Amniotic epithelial cell (primary cell): ENCODE measurements around the gene ETV3.
"Not testable (repeated sequence)": the region's sequence is repeated elsewhere in the genome, so short reads cannot be mapped to it uniquely, and the experiment has no call there.

Source experiments
- DNase-seq: peaks from one replicate; pipeline ENCODE4 v3.0.0-alpha.2; 2010; ENCODE audit warnings: low read depth

The ETV3 gene

DNA sequence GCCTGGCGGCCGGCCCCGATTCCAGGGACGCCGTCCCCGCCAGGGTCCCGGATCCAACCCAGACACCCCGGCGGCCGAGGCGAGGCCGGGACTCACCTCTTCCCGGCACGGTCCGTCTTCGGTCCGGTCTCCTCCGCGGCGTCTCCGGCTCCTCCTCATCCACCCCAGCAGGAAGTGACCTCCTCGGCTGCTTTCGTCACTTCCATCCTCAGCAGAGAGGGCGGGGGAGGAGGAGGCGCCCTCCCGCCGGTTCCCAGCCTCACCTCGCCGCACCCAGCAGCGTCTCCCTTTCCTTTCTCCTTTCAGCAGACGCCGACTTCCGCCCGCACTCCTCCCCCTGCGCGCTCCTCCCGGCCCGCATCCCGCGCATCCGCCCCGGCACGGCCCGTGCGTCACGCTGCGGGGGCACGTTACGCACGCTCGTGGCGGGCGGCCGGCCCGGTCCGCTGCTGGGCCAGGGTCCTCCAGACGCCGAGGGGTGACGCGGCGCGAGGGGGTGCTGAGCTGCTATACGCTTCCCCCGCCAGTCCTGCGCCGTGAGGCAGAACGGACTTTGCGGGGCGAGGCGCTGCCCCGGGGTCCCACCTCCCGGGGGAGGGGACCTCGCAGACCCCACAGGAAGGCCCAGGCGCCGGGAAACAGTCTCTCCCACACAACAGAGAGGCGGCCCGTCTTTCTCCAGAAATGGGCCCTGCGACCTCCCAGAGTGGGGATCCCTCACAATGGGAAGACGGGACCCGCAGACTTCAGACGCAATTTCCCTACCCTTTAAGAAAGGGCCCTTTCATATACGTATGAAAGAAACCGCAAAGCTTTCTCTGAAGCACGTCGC is at the start of gene ETV3:
ETV3 (minus strand) TSS at position 176 of the 832 bp plus-strand sequence. CDS start 2,043 bp downstream, outside the sequence.
- DNase-seq: peak; percentile 93

DNA sequence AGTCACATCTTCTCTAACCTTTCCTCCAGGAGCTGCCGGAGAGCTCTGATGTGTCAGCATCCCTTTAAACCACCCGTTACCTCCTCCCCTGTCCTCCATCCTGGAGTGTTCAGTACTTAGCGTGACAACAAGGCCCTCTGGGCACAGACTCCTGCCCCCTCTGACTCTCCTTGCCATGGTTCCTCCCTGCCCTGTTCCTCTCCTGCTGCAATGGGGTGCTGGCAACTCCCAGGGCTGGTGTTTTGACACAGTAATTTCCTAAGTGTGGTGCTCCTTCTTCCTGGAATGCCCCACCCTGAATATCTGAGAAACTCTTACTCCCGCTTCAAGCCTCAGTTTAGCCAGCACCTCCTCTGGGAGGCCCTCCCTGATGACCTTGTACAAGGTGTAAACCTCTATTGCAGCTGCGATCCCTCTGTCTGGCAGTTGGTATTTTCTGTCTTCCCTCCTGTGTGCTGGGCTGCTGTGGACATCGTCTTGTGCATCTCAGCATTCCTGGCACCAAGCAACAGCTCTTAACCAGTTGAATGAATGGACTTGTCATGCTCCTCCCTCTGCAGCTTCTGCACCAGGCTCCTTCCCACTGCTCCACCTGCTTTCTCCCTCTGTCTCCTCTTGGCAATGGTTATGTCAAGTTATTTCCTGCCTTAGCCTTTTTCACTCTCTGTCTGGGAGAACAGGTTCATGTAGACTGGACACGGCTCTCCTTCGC is 48.2 kb upstream of the ETV3 start:
- DNase-seq: no peak

DNA sequence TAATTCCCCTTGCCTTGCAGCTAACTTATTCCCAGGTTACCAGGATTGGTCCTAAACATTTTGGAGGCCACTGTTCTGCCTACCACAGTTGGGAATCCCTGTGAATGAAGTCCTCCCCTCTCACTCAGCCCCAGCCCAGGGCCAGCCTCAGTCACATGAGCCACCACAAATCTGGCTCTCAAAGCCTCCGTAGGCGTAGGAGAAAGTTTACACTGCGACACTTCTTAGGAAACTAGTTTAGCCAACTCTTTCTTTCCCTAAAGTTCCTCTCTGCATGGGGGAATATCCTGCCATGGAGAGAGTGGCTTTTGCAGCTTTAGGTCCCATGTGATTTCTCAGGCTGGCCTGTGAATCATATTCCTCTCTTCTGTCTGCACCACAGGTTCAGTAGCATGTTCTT is 45.7 kb upstream of the ETV3 start:
- DNase-seq: no peak

DNA sequence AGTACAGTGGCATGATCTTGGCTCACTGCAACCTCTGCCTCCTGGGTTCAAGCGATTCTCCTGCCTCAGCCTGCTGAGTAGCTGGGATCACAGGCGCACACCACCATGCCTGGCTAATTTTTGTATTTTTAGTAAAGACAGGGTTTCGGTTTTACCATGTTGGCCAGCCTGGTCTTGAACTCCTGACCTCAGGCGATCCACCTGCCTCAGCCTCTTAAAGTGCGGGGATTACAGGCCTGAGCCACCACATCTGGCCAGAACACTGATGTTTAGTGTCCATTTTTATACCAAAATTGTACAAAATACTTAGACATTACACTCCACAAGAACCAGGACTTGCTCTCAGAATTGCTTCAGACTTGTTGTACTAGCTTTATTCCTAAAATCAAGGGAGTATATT is 44.2 kb upstream of the ETV3 start:
- not testable (repeated sequence) for DNase-seq

DNA sequence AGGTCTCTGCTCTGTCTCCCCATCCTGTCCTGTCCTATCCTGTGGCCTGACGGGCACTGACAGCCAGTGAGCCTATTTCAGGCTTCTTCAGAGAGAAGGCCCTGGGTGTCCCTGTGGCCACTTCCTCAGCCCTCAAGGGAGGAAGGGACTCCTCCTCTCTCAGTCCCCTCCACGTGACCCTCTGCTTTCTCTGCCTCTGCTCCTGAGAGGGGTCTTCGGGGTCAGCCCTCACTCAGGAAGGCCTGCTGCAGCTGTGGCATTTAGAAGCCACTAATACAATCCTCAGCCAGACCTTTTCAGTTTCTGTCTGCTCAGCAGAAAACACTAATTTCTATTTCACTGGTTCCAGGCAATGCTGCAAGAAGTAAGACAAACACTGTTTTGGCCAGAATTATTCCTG is 43.6 kb upstream of the ETV3 start:
- DNase-seq: no peak

DNA sequence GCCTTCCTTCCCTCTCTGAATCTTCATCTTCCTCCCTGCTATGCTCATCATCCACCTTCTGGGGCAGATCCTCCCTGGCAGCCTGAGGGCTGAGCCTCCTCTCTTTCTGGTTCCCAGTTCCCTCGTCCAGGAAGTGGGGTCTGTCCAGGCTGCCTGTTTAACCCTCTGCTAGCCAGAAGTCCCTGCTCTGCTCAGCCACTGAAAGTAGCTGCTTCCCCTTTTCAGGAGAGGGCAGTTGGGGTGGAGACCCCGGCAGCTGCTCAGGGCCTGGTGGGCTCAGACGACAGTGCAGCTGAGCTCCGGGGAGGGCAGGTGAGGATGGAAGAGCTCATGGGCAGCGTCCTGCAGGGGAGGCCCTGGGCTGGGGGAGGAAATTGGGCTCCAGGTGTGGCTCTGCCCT is 43.1 kb upstream of the ETV3 start:
- DNase-seq: no peak

DNA sequence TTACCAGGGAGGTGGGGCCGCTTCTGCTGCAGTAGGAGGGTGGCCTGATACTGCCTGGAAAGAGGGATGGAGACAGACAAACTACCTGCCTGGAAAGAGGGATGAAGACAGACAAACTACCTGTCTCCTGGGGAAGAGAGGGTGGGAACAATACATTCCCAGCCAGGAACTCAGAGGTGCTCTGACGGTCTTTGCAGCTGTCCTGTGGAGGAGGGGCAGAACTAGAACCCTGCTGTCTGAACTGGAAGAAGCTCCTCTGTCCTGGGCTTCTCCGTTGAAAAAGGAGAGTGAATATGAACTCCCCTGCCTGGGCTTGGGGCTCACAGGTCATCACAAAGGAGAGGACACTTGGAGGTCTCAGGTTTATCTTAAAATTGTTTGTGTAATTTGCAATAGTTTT is 40.3 kb upstream of the ETV3 start:
- DNase-seq: no peak

DNA sequence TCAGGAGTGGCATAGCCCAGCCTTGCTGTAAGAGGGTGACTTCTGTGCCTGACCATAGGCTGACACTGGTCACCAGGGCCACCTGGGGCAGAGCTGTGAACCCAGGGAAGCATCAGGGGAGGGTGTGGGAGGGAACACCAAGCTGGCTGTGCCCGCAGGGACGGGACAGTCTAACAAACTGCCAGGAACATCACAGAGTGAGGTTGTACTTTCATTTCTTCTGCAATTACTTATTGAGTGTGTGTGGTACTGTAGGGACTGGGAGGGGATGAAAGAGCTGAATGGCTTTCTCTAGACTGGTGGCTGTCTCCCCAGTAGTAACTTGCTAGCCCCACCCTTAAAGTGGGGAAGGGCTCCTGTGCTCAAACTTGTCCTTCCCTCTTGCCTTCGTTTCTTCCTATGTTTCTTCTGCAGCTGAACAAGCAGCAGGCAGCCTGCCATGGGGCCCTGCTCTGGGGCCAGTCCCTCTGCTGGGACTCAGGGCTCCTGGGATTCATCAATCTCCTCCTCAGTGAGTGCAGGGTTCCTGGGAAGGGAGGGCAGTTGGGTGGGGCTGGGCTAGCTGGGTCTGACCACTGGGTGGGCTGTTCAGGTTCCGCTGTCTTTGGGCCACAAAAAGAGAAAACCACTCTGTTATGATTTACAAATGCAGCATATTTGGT is 39.7 kb upstream of the ETV3 start:
- no peak for DNase-seq

DNA sequence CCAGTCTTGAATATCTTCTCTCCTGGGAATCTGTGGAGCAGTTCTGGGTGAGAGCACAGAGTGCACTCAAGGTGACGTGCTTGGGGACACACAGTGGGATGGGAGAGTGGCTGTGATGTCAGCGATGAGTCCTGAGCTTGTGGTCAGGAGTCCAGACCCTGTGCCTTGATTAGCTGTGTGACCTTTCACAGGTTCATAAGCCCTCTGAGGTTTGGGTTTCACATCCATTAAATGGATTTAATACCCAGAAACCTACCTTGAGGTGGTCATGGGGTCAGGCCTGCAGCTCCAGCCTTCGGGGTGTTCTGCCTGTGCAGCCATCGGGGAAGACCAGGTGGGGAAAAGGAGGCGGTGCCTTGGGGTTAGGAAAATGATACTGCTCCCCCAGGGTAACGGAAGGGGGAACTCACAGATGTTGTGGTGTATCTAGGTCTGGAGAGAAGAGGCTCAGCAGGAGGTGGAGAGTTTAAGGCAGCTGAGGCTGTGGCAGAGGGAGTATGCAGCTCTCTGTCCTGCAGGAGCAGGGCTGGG is 38.5 kb upstream of the ETV3 start:
- no peak for DNase-seq

DNA sequence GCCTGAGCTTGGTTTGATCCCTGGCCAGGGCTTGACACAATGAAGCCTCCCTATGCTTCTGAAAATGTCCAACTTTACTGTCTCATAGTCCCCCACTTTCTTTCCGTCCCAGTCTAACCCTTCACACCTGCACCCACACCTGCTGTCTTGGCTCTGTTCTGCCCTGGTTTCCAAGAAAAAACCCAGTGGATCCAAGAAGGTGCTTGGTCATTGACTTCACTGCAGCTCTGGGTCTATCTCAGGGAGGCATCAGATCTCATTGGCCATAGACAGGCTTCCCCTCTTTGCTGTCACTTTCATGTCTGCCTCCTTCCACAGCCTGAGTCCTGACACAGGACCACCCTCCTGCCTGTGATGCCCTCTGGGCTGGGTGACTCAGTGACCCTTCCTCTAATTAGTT is 37.8 kb upstream of the ETV3 start:
- no peak for DNase-seq

DNA sequence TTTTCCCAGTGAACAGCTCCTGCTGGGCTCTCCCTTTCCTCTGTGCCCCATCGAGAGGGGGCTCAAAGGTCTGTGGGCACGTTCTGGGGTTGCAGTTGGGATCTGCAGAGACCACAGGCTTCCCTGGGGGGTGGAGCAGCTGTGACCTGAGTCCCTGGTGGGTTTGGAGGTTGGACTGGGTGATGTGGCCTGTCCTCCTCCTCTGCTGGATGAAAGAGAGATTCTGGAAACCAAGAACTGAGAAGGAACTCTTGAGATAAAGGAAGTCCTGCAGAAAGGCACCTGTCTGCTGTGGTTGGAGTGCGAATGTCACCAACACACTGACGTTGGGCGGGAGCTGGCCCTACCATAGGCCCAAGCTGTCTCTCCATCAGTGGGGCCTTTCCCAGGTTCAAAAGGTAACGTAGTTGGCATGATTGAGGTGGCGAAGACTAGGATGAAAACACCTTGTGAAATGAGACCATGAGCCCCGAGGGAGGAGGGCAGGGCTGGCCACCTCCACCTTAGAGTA is 35.8 kb upstream of the ETV3 start:
- no peak for DNase-seq

DNA sequence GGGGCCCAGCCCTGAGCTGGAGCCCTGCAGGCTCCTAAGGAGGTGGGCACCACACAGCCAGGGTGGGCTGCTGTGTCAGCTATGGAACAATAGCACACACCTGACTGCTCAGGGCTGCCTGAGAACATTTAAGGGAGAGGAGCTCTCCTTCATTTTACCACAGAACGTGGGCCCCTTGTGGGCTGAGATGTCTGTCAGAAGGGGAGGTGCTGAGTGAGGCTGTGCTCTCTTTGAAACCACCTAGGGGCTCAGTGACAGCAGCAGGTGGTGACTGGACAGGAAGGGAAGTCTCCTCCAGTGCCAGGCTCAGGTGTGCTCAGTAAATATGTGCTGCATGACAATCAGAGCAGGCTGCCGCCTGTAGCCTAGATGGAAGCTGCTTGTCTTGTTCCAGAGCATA is 35.0 kb upstream of the ETV3 start:
- DNase-seq: not testable (repeated sequence)

DNA sequence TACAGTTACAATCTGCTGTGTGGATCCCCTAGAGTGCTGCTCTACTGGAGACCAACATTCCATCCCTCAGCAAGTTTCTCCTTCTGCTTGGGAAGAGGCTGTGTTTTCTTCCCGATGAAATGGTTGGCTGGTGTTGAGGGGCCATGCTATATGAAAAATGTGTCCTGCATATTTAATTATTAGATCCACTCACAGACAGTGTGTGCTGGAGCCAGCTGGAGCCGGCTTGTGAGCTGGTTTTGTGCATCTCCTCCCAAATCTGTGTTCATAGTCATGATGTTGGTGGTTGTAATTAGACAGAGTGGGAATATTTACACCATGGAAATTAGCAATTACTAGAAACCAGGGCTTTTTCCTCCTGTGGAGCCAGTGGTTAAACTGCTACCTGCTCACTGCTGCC is 34.4 kb upstream of the ETV3 start:
- not testable (repeated sequence) for DNase-seq

DNA sequence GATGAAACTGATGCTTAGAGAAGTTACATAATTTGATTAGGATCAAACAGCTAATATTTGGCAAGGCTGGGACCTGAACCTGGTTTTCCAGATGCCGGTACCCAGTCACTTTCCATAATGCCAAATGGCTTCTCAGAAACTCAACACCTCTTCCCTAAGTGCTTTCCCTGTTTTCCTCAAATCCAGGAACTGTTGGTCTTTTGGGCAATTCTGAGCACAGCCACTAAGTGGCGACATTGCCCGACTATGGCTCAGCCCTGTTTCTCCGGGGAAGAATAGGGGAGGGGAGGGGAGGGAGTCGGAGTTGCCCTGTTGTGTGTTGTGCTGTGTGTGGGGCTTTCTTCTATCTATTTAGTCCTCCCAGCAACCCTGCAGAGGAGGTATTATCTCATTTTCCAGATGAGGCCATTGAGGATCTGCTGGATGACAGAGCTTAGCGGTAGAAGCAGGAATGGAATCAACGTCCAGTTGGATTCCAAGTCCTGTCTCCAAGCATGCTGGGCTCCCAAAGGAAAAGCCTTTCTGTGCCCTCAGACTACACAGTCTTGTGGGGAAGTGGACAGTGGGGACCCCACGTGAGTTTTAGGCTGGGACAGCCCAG is 33.8 kb upstream of the ETV3 start:
- DNase-seq: peak; percentile 10

DNA sequence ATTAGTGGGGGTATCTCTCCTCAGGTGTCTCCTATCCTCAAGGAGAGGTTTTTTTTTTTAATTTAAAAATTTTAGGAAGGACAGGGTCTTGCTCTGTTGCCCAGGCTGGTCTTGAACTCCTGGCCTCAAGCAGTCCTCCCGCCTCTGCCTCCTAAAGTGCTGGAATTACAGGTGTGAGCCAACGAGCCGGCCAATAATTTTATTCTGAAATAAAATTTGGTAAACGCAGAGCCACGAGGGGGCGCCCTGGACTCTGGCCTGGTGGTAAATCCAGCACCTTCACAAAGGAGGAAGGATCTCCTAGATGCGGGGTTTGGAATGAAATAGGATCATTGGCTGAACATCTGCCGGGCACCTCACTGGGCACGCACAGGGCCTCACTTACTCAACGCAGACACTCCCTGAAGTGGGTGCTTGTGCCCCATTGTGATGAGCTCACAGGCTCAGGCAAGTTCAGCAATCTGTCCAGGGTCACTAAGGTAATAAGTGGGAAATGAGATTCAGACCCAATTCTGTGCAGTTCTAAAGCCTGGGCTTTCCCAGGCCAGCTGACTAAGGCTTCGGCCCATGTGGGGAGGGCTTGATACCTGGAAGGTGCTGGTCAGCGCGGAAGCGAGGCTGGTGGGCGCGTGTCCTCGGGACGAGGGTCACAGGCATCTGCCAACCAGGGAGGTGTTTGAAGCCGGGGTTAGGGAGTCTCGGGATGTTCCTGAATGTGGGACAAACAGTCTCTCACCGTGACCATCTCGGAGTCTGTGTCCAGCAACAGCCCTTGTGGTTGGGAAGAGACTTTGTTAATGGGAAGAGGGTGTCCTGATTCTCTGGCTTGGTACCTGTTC is 32.7 kb upstream of the ETV3 start:
- DNase-seq: peak; percentile 11

DNA sequence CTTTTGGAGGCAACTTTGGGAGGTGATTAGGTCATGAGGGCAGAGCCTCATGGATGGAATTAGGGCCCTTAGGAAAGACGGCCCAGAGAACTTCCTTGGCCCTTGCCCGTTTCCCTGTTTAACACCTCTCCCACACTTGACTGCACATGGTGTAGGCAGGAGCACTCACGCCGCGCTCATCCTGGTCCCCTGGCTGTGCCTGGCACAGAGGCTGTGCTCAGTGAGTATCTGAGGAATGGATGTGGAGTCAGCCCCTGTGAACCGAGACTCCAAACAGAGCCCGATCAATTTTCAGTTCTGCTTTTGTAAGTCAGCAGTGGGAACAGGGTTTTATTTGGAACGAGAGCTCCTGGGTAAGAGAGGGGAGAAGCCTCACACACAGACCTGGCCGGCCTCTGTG is 29.8 kb upstream of the ETV3 start:
- no peak for DNase-seq

DNA sequence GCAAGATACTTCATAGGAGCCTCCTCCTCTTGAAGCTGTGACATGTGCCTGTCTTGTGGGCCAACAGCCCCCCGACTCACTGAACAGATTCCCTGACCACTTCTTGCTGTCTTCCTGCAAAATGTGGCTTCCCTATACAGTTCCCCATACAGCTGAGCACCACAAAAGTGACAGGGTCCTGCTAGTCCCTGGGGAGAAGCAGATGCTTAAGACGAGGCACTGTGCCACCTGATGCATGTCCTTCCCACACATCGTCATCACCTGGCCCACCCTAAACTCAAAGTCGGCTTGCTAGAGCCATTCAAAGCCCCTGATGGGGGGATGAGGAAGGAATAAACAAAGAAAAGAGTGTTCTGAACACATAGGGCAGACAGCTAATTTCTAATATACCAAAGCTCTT is 29.2 kb upstream of the ETV3 start:
- DNase-seq: no peak

DNA sequence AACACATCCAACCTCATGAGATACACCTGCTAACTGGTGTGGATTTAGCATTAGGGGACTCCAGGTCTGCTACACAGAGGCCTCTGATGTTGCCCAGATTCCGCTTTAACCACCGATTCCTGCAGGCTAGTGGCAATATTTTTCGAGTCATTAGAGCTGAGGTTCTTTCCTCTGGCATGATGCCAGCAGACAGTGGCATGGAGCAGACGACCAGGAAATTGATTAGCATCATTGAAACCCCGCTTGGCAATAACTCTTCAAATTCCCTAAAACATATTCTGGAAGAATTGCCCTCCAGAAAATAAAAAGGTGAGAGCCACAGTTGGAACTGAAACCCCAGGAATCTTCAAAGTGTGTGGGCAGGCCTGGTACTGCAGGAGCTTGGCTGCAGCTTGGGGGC is 28.4 kb upstream of the ETV3 start:
- no peak for DNase-seq

DNA sequence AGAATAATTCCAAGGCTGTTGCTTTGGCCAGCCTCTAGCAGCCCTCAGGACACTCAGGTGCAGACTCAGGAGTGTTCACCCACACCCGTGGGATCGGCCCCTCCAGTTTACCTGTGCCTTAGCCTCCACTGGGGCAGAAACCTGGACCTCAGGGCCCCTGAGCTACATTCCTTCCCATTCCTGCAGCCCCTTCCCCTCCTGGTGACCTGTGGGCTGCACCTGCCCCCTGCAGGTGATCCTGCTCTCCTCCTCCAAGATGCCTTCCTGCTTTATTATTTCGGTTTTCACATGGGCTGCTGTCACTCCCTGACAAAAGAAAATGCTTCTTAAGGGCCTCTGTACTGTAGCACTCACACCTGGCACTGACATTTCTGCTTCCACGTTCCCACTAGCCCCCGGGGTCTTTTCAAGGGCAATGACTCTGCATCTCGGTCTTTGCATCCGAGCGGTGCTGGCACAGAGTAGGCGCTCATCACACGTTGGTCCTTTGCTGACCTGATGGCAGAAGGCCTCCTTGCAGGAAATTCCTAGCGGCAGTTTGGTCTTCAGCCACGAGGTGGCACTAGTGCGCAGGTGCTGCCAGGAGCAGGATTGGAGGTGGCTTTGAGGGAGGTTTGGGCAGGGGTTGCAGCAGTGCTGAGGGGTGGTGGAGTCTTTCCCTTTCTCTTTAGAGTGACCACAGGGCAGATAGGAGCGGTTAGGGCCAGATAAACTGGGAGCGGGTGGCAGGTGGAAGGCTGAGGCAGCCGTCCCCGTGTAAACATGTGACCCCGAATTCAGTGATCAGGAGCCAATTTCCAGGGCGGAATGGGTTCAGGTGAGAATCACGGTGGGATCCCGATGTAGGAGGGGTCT is 25.3 kb upstream of the ETV3 start:
- DNase-seq: peak; percentile 22

DNA sequence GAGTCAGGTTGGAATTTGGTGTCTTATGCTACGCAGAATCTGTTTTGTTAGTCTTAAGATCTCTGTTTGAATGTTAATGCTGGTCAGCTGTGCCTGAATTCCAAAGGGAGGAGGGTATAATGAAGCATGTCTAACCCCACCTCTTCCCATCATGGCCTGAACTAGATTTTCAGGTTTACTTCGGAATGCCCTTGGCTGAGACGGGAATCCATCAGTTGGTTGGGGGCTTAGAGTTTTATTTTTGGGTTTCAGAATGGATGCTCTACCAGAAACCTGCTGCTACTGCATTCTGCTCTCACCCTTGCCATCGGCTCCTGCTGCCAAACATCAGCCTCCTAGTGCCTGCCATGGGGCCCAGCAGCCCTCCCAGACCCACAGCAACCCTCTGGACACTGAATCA is 24.1 kb upstream of the ETV3 start:
- no peak for DNase-seq
